ENCODE measurements around the gene AP3B1.

Gene AP3B1

GRCh38 chr5:77957931-77958521 lies 336.5 kb downstream of the AP3B1 start:
- no peak for DNase-seq

GRCh38 chr5:77957516-77957915 lies 337.0 kb downstream of the AP3B1 start:
- DNase-seq, result no peak

GRCh38 chr5:77957081-77957480 lies 337.4 kb downstream of the AP3B1 start:
- DNase-seq, result no peak

- no peak for DNase-seq
Observed at GRCh38 chr5:77955577-77955976, 338.9 kb downstream of the AP3B1 start.

- DNase-seq, result no peak
Observed at GRCh38 chr5:77953374-77953773, 341.1 kb downstream of the AP3B1 start.

- no peak for DNase-seq
Observed at GRCh38 chr5:77952636-77953212, 341.8 kb downstream of the AP3B1 start.
